ENCODE measurements around the gene MARS1.

MARS1 gene

GRCh38 chr12:57467212-57467874, 20.5 kb upstream of the MARS1 start:
- no peak overlapping the region for H3K9ac ChIP-seq (ENCODE audit: insufficient read length)
- no peaks in the 10 kb centered on the region for H3K9me3 ChIP-seq (ENCODE audit: low read depth, low read length)
- H3K36me3 ChIP-seq (ENCODE audit: insufficient read depth, low read length), result no peaks in the 10 kb centered on the region
- TF ChIP-seq POLR2AphosphoS5 (IDR thresholded peaks at IDR 0.05; ENCODE audit: borderline replicate concordance, low read depth, low read length) (no peak), EZH2 (IDR thresholded peaks at IDR 0.05) (no peak), FOXP2 (optimal IDR thresholded peaks at IDR 0.05; ENCODE audit: control extremely low read depth, extremely low read length, insufficient read depth) (no peak)
- no peak for DNase-seq (ENCODE audit: low read depth, low spot score)
- H3K27ac ChIP-seq, result no peak overlapping the region
- H3K4me3 ChIP-seq, result no peak overlapping the region

DNA sequence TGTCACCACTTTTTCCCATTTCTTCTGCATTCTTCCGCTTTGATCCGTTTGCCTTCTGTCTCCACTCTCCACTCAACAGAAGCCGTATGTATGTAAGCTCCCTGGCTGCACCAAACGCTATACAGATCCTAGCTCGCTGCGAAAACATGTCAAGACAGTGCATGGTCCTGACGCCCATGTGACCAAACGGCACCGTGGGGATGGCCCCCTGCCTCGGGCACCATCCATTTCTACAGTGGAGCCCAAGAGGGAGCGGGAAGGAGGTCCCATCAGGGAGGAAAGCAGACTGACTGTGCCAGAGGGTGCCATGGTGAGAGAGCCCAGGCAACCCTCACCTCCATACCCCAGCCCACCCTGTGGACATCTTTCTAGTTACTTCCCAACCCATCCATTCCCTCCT, 20.0 kb upstream of the MARS1 start:
- Histone ChIP-seq H3K36me3 (ENCODE audit: insufficient read depth, low read length) (no peaks in the 10 kb centered on the region), H3K4me3 (no peak overlapping the region), H3K27ac (no peak overlapping the region), H3K9ac (ENCODE audit: insufficient read length) (no peak overlapping the region), H3K9me3 (ENCODE audit: low read depth, low read length) (no peaks in the 10 kb centered on the region)
- TF ChIP-seq EZH2 (IDR thresholded peaks at IDR 0.05), result no peak
- TF ChIP-seq POLR2AphosphoS5 (IDR thresholded peaks at IDR 0.05; ENCODE audit: borderline replicate concordance, low read depth, low read length), result no peak
- DNase-seq (ENCODE audit: low read depth, low spot score), result no peak

DNA sequence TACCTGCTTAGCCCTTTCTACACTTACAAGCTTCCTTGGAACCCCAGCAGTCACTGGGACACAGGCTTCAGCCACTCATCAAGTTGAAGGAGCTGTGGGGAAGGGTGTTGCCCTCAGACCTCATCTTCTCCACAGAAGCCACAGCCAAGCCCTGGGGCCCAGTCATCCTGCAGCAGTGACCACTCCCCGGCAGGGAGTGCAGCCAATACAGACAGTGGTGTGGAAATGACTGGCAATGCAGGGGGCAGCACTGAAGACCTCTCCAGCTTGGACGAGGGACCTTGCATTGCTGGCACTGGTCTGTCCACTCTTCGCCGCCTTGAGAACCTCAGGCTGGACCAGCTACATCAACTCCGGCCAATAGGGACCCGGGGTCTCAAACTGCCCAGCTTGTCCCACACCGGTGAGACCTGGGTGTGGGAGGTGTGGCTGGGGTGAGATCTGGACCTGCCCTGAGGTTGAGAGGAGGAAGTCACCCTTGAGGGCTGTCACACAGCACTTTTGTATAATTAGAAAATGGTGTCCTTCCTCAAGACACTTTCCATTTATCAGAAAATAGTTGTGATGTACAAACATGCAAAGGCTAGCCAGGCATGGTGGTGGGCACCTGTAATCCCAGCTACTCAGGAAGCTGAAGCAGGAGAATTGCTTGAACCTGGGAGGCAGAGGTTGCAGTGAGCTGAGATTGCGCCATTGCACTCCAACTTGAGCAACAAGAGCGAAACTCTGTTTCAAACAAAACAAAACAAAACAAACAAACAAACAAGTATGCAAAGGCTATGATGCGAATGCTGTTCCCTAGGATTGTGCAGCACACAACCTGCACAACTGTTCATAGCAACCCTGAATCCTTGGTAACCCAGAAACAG, 18.3 kb upstream of the MARS1 start:
- no peaks in the 10 kb centered on the region for H3K36me3 ChIP-seq (ENCODE audit: insufficient read depth, low read length)
- TF ChIP-seq EZH2 (IDR thresholded peaks at IDR 0.05) (no peak), FOXP2 (optimal IDR thresholded peaks at IDR 0.05; ENCODE audit: control extremely low read depth, extremely low read length, insufficient read depth) (no peak), POLR2AphosphoS5 (IDR thresholded peaks at IDR 0.05; ENCODE audit: borderline replicate concordance, low read depth, low read length) (no peak)

DNA sequence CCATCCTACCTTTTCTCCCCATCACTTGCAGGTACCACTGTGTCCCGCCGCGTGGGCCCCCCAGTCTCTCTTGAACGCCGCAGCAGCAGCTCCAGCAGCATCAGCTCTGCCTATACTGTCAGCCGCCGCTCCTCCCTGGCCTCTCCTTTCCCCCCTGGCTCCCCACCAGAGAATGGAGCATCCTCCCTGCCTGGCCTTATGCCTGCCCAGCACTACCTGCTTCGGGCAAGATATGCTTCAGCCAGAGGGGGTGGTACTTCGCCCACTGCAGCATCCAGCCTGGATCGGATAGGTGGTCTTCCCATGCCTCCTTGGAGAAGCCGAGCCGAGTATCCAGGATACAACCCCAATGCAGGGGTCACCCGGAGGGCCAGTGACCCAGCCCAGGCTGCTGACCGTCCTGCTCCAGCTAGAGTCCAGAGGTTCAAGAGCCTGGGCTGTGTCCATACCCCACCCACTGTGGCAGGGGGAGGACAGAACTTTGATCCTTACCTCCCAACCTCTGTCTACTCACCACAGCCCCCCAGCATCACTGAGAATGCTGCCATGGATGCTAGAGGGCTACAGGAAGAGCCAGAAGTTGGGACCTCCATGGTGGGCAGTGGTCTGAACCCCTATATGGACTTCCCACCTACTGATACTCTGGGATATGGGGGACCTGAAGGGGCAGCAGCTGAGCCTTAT, 17.4 kb upstream of the MARS1 start:
- Histone ChIP-seq H3K36me3 (ENCODE audit: insufficient read depth, low read length) (no peaks in the 10 kb centered on the region), H3K9me3 (ENCODE audit: low read depth, low read length) (no peaks in the 10 kb centered on the region), H3K9ac (ENCODE audit: insufficient read length) (no peak overlapping the region), H3K27ac (no peak overlapping the region), H3K4me3 (no peak overlapping the region)
- DNase-seq (ENCODE audit: low read depth, low spot score), result no peak
- no peak for TF ChIP-seq FOXP2 (optimal IDR thresholded peaks at IDR 0.05; ENCODE audit: control extremely low read depth, extremely low read length, insufficient read depth)
- TF ChIP-seq EZH2 (IDR thresholded peaks at IDR 0.05), result no peak
- TF ChIP-seq POLR2AphosphoS5 (IDR thresholded peaks at IDR 0.05; ENCODE audit: borderline replicate concordance, low read depth, low read length), result no peak

More for the DNA sequence above, 18.3 kb upstream of the MARS1 start:
- no peak for DNase-seq (ENCODE audit: low read depth, low spot score)
- no peak overlapping the region for H3K9ac ChIP-seq (ENCODE audit: insufficient read length)
- no peak overlapping the region for H3K4me3 ChIP-seq
- no peaks in the 10 kb centered on the region for H3K9me3 ChIP-seq (ENCODE audit: low read depth, low read length)
- H3K27ac ChIP-seq, result no peak overlapping the region

GRCh38 chr12:57470970-57471656, 16.8 kb upstream of the MARS1 start:
- no peak overlapping the region for H3K9ac ChIP-seq (ENCODE audit: insufficient read length)
- TF ChIP-seq FOXP2 (optimal IDR thresholded peaks at IDR 0.05; ENCODE audit: control extremely low read depth, extremely low read length, insufficient read depth), result no peak
- no peak for TF ChIP-seq POLR2AphosphoS5 (IDR thresholded peaks at IDR 0.05; ENCODE audit: borderline replicate concordance, low read depth, low read length)
- TF ChIP-seq EZH2 (IDR thresholded peaks at IDR 0.05), result no peak

DNA sequence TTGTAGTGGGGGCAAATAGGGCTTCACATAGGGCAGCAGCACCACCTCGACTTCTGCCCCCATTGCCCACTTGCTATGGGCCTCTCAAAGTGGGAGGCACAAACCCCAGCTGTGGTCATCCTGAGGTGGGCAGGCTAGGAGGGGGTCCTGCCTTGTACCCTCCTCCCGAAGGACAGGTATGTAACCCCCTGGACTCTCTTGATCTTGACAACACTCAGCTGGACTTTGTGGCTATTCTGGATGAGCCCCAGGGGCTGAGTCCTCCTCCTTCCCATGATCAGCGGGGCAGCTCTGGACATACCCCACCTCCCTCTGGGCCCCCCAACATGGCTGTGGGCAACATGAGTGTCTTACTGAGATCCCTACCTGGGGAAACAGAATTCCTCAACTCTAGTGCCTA, 16.2 kb upstream of the MARS1 start:
- TF ChIP-seq FOXP2 (optimal IDR thresholded peaks at IDR 0.05; ENCODE audit: control extremely low read depth, extremely low read length, insufficient read depth), result no peak
- TF ChIP-seq POLR2AphosphoS5 (IDR thresholded peaks at IDR 0.05; ENCODE audit: borderline replicate concordance, low read depth, low read length), result no peak
- TF ChIP-seq EZH2 (IDR thresholded peaks at IDR 0.05), result no peak
- no peaks in the 10 kb centered on the region for H3K9me3 ChIP-seq (ENCODE audit: low read depth, low read length)
- DNase-seq (ENCODE audit: low read depth, low spot score), result no peak
- no peak overlapping the region for H3K27ac ChIP-seq
- H3K4me3 ChIP-seq, result no peak overlapping the region
- no peak overlapping the region for H3K9ac ChIP-seq (ENCODE audit: insufficient read length)
- no peaks in the 10 kb centered on the region for H3K36me3 ChIP-seq (ENCODE audit: insufficient read depth, low read length)

More at GRCh38 chr12:57470970-57471656, 16.8 kb upstream of the MARS1 start:
- no peaks in the 10 kb centered on the region for H3K9me3 ChIP-seq (ENCODE audit: low read depth, low read length)
- H3K4me3 ChIP-seq, result no peak overlapping the region
- no peak for DNase-seq (ENCODE audit: low read depth, low spot score)
- H3K36me3 ChIP-seq (ENCODE audit: insufficient read depth, low read length), result no peaks in the 10 kb centered on the region
- no peak overlapping the region for H3K27ac ChIP-seq

DNA sequence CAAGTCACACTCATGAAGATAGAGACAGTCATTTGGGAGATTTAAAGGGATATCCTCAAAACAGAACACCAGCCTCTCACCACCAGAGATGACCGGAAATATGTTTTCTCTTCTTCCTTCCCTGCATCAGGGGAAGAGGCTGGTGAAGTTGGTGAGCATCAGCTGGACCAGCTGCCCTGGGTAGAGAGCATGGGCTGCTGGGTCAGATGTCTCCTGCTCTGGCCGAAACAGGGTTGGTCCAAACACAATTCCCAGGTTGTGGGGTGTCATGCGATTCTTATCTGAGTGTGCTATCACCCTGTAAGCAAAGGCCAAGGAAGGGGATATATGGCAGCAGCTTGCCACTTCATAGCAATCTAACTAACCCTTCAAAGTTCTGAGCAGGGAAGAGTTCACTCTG, 15.5 kb upstream of the MARS1 start:
- Histone ChIP-seq H3K36me3 (ENCODE audit: insufficient read depth, low read length) (no peaks in the 10 kb centered on the region), H3K9me3 (ENCODE audit: low read depth, low read length) (no peaks in the 10 kb centered on the region), H3K4me3 (no peak overlapping the region), H3K9ac (ENCODE audit: insufficient read length) (no peak overlapping the region), H3K27ac (no peak overlapping the region)
- no peak for DNase-seq (ENCODE audit: low read depth, low spot score)
- TF ChIP-seq EZH2 (IDR thresholded peaks at IDR 0.05), result no peak
- no peak for TF ChIP-seq POLR2AphosphoS5 (IDR thresholded peaks at IDR 0.05; ENCODE audit: borderline replicate concordance, low read depth, low read length)
- no peak for TF ChIP-seq FOXP2 (optimal IDR thresholded peaks at IDR 0.05; ENCODE audit: control extremely low read depth, extremely low read length, insufficient read depth)

GRCh38 chr12:57473392-57473791, 14.5 kb upstream of the MARS1 start:
- Histone ChIP-seq H3K27ac (no peak overlapping the region), H3K4me3 (no peak overlapping the region), H3K36me3 (ENCODE audit: insufficient read depth, low read length) (no peaks in the 10 kb centered on the region), H3K9me3 (ENCODE audit: low read depth, low read length) (no peaks in the 10 kb centered on the region), H3K9ac (ENCODE audit: insufficient read length) (no peak overlapping the region)
- TF ChIP-seq EZH2 (IDR thresholded peaks at IDR 0.05) (no peak), FOXP2 (optimal IDR thresholded peaks at IDR 0.05; ENCODE audit: control extremely low read depth, extremely low read length, insufficient read depth) (no peak), POLR2AphosphoS5 (IDR thresholded peaks at IDR 0.05; ENCODE audit: borderline replicate concordance, low read depth, low read length) (no peak)
- no peak for DNase-seq (ENCODE audit: low read depth, low spot score)

All from SK-N-MC (cell line).